Panc1 (cell line): Measurements from ENCODE around the gene SRMS. TPM values are rescaled to one million over a fixed set of nuclear protein-coding genes. Genes with fewer than 3 reads are reported as not detected.

Source experiments
- ATAC-seq: fragments of 200-7000 bp; cut with Tn5 transposase; 2 replicates; pipeline ENCODE4 v1.9.1; 2020; ENCODE audit warnings: mild to moderate bottlenecking, moderate library complexity
- BruUV-seq: library from RNA; stranded (reverse); fragments of 400-500 nt; replicated peaks from 2 replicates; lab custom pipeline; 2021; lab: Mats Ljungman, UMichigan
- CTCF ChIA-PET: fragments of 300-600 bp; sonication (Branson Sonifier 250); formaldehyde crosslinking; loops from one replicate; lab custom pipeline; 2022; ENCODE audit warnings: antibody characterized with exemption; lab: Charles Lee
- POLR2A ChIA-PET: fragments of 300-600 bp; sonication (Branson Sonifier 250); formaldehyde crosslinking; loops from one replicate; lab custom pipeline; 2022; ENCODE audit warnings: antibody characterized with exemption; lab: Charles Lee
- DNase-seq: peaks from one replicate; pipeline ENCODE4 v3.0.0-alpha.2; 2010; ENCODE audit warnings: low read depth, low spot score
- H3K27ac ChIP-seq: 2 replicates; pipeline ENCODE4 v1.5.1; 2011; ENCODE audit warnings: mild to moderate bottlenecking, low read length, inconsistent platforms
- H3K27me3 ChIP-seq: fragments of 200-500 bp; sonication (Bioruptor generic); 2 replicates; pipeline ENCODE4 v1.6.0; 2014; ENCODE audit warnings: low read length, inconsistent platforms; ENCODE audit not compliant: control insufficient read depth, insufficient read depth
- H3K36me3 ChIP-seq: fragments of 200-500 bp; sonication (Bioruptor generic); 2 replicates; pipeline ENCODE4 v1.5.1; 2014; ENCODE audit warnings: inconsistent platforms, mild to moderate bottlenecking, low read length, moderate library complexity; ENCODE audit not compliant: control insufficient read depth, insufficient read depth
- H3K4me1 ChIP-seq: 2 replicates; pipeline ENCODE4 v1.5.1; 2011; ENCODE audit warnings: inconsistent platforms, mild to moderate bottlenecking, low read length, moderate library complexity; ENCODE audit not compliant: control insufficient read depth, insufficient read depth
- H3K4me3 ChIP-seq, 2 experiments: 2 replicates each; pipeline ENCODE4 v1.5.1; 2011 to 2012; ENCODE audit warnings: low read depth in 2 of 2, low read length in 2 of 2, mild to moderate bottlenecking in 2 of 2, inconsistent platforms in 1 of 2, moderate library complexity in 1 of 2
- H3K9me3 ChIP-seq: fragments of 200-500 bp; sonication (Bioruptor generic); 2 replicates; pipeline ENCODE4 v1.5.1; 2014; ENCODE audit warnings: low read depth, mild to moderate bottlenecking, inconsistent platforms, low read length, moderate library complexity; ENCODE audit not compliant: control insufficient read depth, insufficient read depth
- CTCF ChIP-seq: fragments of 450-650 bp; IDR thresholded peaks from 2 replicates; pipeline ENCODE4 v1.5.1; 2017; ENCODE audit warnings: mild to moderate bottlenecking
- POLR2AphosphoS5 ChIP-seq: IDR thresholded peaks from 2 replicates; pipeline ENCODE4 v1.6.1; 2012; ENCODE audit warnings: mild to moderate bottlenecking, low read depth, low read length, moderate library complexity
- REST ChIP-seq, 2 experiments: IDR thresholded peaks; 2 replicates each; pipeline ENCODE4 v1.6.1; 2011 to 2012; ENCODE audit warnings: low read depth in 2 of 2, control low read depth in 1 of 2, low read length in 1 of 2, mild to moderate bottlenecking in 1 of 2, moderate library complexity in 1 of 2; ENCODE audit not compliant: insufficient read depth in 1 of 2
- SIN3A ChIP-seq: IDR thresholded peaks from 2 replicates; pipeline ENCODE4 v1.6.1; 2012; ENCODE audit warnings: low read depth, mild to moderate bottlenecking, low read length, moderate library complexity, borderline replicate concordance; ENCODE audit not compliant: insufficient read depth
- TCF7L2 ChIP-seq: IDR thresholded peaks from 2 replicates; pipeline ENCODE4 v1.6.1; 2011; ENCODE audit warnings: mild to moderate bottlenecking, low read depth, low read length, inconsistent platforms
- in situ Hi-C: cut with HindIII; loops from 2 replicates; pipeline ENCODE4 v1.10.0; 2016; ENCODE audit warnings: low sequenced_read_pairs, low pct_unique_long_range_greater_than_20kb
- intact Hi-C: fragments of 100-400 bp; cut with micrococcal nuclease; formaldehyde crosslinking; loops from one replicate; pipeline ENCODE4 v1.10.0; 2022; ENCODE audit not compliant: unreplicated experiment
- total RNA-seq: library from RNA; stranded (reverse); gene quantifications from one replicate; pipeline ENCODE4 v1.2.1, GENCODE V29; 2021; ENCODE audit not compliant: unreplicated experiment

SRMS gene
- total RNA-seq, 1 experiment from 2014 or later, result not detected

GRCh38 chr20:63500902-63501817, 46.4 kb downstream of the SRMS start:
- DNase-seq (no peak), ATAC-seq (no peak)
- H3K4me3 ChIP-seq, result no peak overlapping the region
- ChIA-PET POLR2A (no interaction called here), CTCF (interaction anchor here (0.6 kb wide), 1 partner anchor 131 kb away, joined by 8 read pairs; no protein-coding TSS in a partner anchor)
- intact Hi-C loops, result no loop called here
- in situ Hi-C loops, result no loop called here
- H3K27ac ChIP-seq, result no peak overlapping the region
- H3K4me1 ChIP-seq, result peaks cover 18% of the 10 kb centered on the region
- no peaks in the 10 kb centered on the region for H3K9me3 ChIP-seq
- no peaks in the 10 kb centered on the region; the same call in 1 of the 2 replicates for H3K36me3 ChIP-seq
- BruUV-seq, result no TSS peak
- no peaks in the 10 kb centered on the region for H3K27me3 ChIP-seq
- TF ChIP-seq POLR2AphosphoS5 (no peak), REST (IDR thresholded peaks at IDR 0.05; ENCODE audit: insufficient read depth in 1 of 2, low read depth in 2 of 2, low read length in 1 of 2) (no peak), TCF7L2 (no peak), CTCF (no peak)

- ChIA-PET CTCF (no interaction called here), POLR2A (no interaction called here)
- no peak overlapping the region for H3K4me3 ChIP-seq
- ATAC-seq (no peak), DNase-seq (no peak)
- H3K27me3 ChIP-seq, result no peaks in the 10 kb centered on the region
- H3K4me1 ChIP-seq, result peaks cover 18% of the 10 kb centered on the region
- in situ Hi-C loops, result no loop called here
- H3K36me3 ChIP-seq, result no peaks in the 10 kb centered on the region; the same call in 1 of the 2 replicates
- TF ChIP-seq TCF7L2, result no peak
- no peak for TF ChIP-seq SIN3A
- TF ChIP-seq REST (IDR thresholded peaks at IDR 0.05; ENCODE audit: insufficient read depth in 1 of 2, low read depth in 2 of 2, low read length in 1 of 2), result no peak
- TF ChIP-seq POLR2AphosphoS5, result no peak
- no peak for TF ChIP-seq CTCF
- no peak overlapping the region for H3K27ac ChIP-seq
- intact Hi-C loops, result no loop called here
- no TSS peak for BruUV-seq
- H3K9me3 ChIP-seq, result no peaks in the 10 kb centered on the region
These were observed 47.2 kb downstream of the SRMS start for GRCh38 chr20:63500151-63500901.
